ENCODE results near the gene VMAC.

- TF ChIP-seq CTCF (IDR thresholded peaks at IDR 0.05; ENCODE audit: insufficient read depth, low read length, poor library complexity, severe bottlenecking) (no peak), EZH2phosphoT487 (conservative IDR thresholded peaks at IDR 0.05; ENCODE audit: low read length) (no peak)
Measured at GRCh38 chr19:5950741-5951140, 46.1 kb downstream of the VMAC start.
